IMR-90 (cell line): ENCODE measurements around the gene TTC39C. TPM values are rescaled to one million over a fixed set of nuclear protein-coding genes. Genes with fewer than 3 reads are reported as not detected.

Experiments
- ATAC-seq: fragments of 200-7000 bp; cut with Tn5 transposase; 2 replicates; pipeline ENCODE4 v1.9.1; 2020; ENCODE audit warnings: low read depth, mild to moderate bottlenecking, moderate library complexity
- BruUV-seq: library from RNA; stranded (reverse); fragments of 400-500 nt; replicated peaks from 2 replicates; lab custom pipeline; 2021; lab: Mats Ljungman, UMichigan
- CTCF ChIA-PET: fragments of 300-600 bp; formaldehyde crosslinking; extraction: SDS; loops from one replicate; lab custom pipeline; 2021; ENCODE audit warnings: antibody characterized with exemption; lab: Yijun Ruan, JAX
- POLR2A ChIA-PET: fragments of 300-600 bp; sonication (Branson Sonifier 250); formaldehyde crosslinking; loops from one replicate; lab custom pipeline; 2022; ENCODE audit warnings: antibody characterized with exemption; ENCODE audit not compliant: unreplicated experiment; lab: Charles Lee
- DNase-seq: peaks from one replicate; pipeline ENCODE4 v3.0.0; 2013
- H2AFZ ChIP-seq: replicated peaks from 2 replicates; pipeline ENCODE3; 2013; ENCODE audit warnings: low read length, mild to moderate bottlenecking; ENCODE audit not compliant: poor library complexity
- H2AK5ac ChIP-seq: 2 replicates; pipeline ENCODE4 v1.6.1; 2013; ENCODE audit warnings: low read depth, low read length, inconsistent platforms
- H2AK9ac ChIP-seq: replicated peaks from 2 replicates; pipeline ENCODE3; 2013; ENCODE audit warnings: mild to moderate bottlenecking, low read depth, low read length, moderate library complexity; ENCODE audit not compliant: poor library complexity
- H2BK120ac ChIP-seq: 2 replicates; pipeline ENCODE4 v1.6.1; 2013; ENCODE audit warnings: low read depth, low read length, inconsistent platforms
- H2BK15ac ChIP-seq: 3 replicates; pipeline ENCODE4 v1.6.1; 2013; ENCODE audit warnings: low read depth, low read length, inconsistent platforms
- H2BK20ac ChIP-seq: 2 replicates; pipeline ENCODE4 v1.6.1; 2013; ENCODE audit warnings: low read depth, mild to moderate bottlenecking, inconsistent platforms, low read length, moderate library complexity
- H2BK5ac ChIP-seq: 2 replicates; pipeline ENCODE4 v1.6.1; 2013; ENCODE audit warnings: mild to moderate bottlenecking, low read depth, low read length, inconsistent platforms; ENCODE audit not compliant: poor library complexity, severe bottlenecking
- H3K14ac ChIP-seq: replicated peaks from 2 replicates; pipeline ENCODE4 v1.6.1; 2013; ENCODE audit warnings: low read depth, low read length, inconsistent platforms
- H3K18ac ChIP-seq: 2 replicates; pipeline ENCODE4 v1.6.1; 2013; ENCODE audit warnings: low read depth, low read length, control low read depth
- H3K23ac ChIP-seq: 2 replicates; pipeline ENCODE4 v1.6.1; 2013; ENCODE audit warnings: low read depth, low read length, inconsistent platforms
- H3K27ac ChIP-seq: 2 replicates; pipeline ENCODE4 v1.5.1; 2013; ENCODE audit warnings: mild to moderate bottlenecking, control low read depth, low read length; ENCODE audit not compliant: insufficient read depth
- H3K27me3 ChIP-seq: 2 replicates; pipeline ENCODE4 v1.6.1; 2013; ENCODE audit warnings: low read length; ENCODE audit not compliant: control insufficient read depth, insufficient read depth
- H3K36me3 ChIP-seq: 2 replicates; pipeline ENCODE4 v1.6.1; 2013; ENCODE audit warnings: low read length, mixed read lengths; ENCODE audit not compliant: control insufficient read depth, insufficient read depth
- H3K4ac ChIP-seq: 2 replicates; pipeline ENCODE4 v1.6.1; 2013; ENCODE audit warnings: low read depth, low read length, inconsistent platforms
- H3K4me1 ChIP-seq: 2 replicates; pipeline ENCODE4 v1.6.1; 2013; ENCODE audit warnings: low read length, mixed read lengths; ENCODE audit not compliant: control insufficient read depth, insufficient read depth
- H3K4me2 ChIP-seq: 2 replicates; pipeline ENCODE4 v1.6.1; 2013; ENCODE audit warnings: low read depth, mild to moderate bottlenecking, control low read depth, low read length, moderate library complexity
- H3K4me3 ChIP-seq: 2 replicates; pipeline ENCODE4 v1.5.1; 2013; ENCODE audit warnings: low read depth, mild to moderate bottlenecking, control low read depth, low read length, moderate library complexity; ENCODE audit not compliant: insufficient read depth
- H3K56ac ChIP-seq: 2 replicates; pipeline ENCODE4 v1.6.1; 2013; ENCODE audit warnings: low read length, inconsistent platforms; ENCODE audit not compliant: insufficient read depth; ENCODE audit errors: extremely low read depth
- H3K79me1 ChIP-seq, 2 experiments: 2 replicates each; pipeline ENCODE4 v1.6.1; 2013; ENCODE audit warnings: low read length in 2 of 2, inconsistent platforms in 1 of 2, low read depth in 1 of 2
- H3K9ac ChIP-seq: 2 replicates; pipeline ENCODE4 v1.6.1; 2013; ENCODE audit warnings: low read depth, low read length, control low read depth
- H3K9me1 ChIP-seq: 2 replicates; pipeline ENCODE4 v1.6.1; 2013; ENCODE audit warnings: low read length, inconsistent platforms; ENCODE audit not compliant: insufficient read depth
- H3K9me3 ChIP-seq: 2 replicates; pipeline ENCODE4 v1.6.1; 2013; ENCODE audit warnings: low read length; ENCODE audit not compliant: control insufficient read depth, insufficient read depth
- H4K20me1 ChIP-seq: 2 replicates; pipeline ENCODE4 v1.6.1; 2013; ENCODE audit warnings: low read length, inconsistent platforms; ENCODE audit not compliant: insufficient read depth
- H4K5ac ChIP-seq: 2 replicates; pipeline ENCODE4 v1.6.1; 2013; ENCODE audit warnings: mild to moderate bottlenecking, low read depth, low read length, control low read depth
- H4K8ac ChIP-seq, 2 experiments: 2 replicates each; pipeline ENCODE4 v1.6.1; 2013; ENCODE audit warnings: low read depth in 2 of 2, low read length in 2 of 2, control low read depth in 1 of 2, inconsistent platforms in 1 of 2
- H4K91ac ChIP-seq: 2 replicates; pipeline ENCODE4 v1.6.1; 2013; ENCODE audit warnings: low read depth, low read length, inconsistent platforms; ENCODE audit not compliant: insufficient read depth
- BHLHE40 ChIP-seq: fragments of 150-350 bp; IDR thresholded peaks from 2 replicates; pipeline ENCODE4 v1.6.1; 2016; ENCODE audit warnings: mild to moderate bottlenecking, low read depth, low read length
- CEBPB ChIP-seq: IDR thresholded peaks from 2 replicates; pipeline ENCODE4 v1.6.1; 2012; ENCODE audit warnings: low read depth, low read length, improper control_type of control experiment
- CHD1 ChIP-seq: IDR thresholded peaks from 2 replicates; pipeline ENCODE4 v1.6.1; 2012; ENCODE audit warnings: low read depth, low read length, improper control_type of control experiment
- FOS ChIP-seq: fragments of 150-350 bp; IDR thresholded peaks from 2 replicates; pipeline ENCODE4 v1.6.1; 2016; ENCODE audit warnings: low read depth, low read length
- MXI1 ChIP-seq: IDR thresholded peaks from 2 replicates; pipeline ENCODE4 v1.6.1; 2012; ENCODE audit warnings: low read depth, mild to moderate bottlenecking, low read length, moderate library complexity, borderline replicate concordance
- NFE2L2 ChIP-seq: fragments of 150-350 bp; IDR thresholded peaks from 2 replicates; pipeline ENCODE4 v1.6.1; 2016; ENCODE audit warnings: low read depth, mild to moderate bottlenecking, low read length
- RAD21 ChIP-seq: IDR thresholded peaks from 2 replicates; pipeline ENCODE4 v1.6.1; 2012; ENCODE audit warnings: low read length, improper control_type of control experiment
- RCOR1 ChIP-seq: IDR thresholded peaks from 2 replicates; pipeline ENCODE4 v1.6.1; 2012; ENCODE audit warnings: mild to moderate bottlenecking, low read length, improper control_type of control experiment; ENCODE audit not compliant: insufficient replicate concordance
- RFX5 ChIP-seq: IDR thresholded peaks from 2 replicates; pipeline ENCODE4 v1.8.0; 2012; ENCODE audit warnings: low read depth, mild to moderate bottlenecking, low read length, moderate library complexity
- dilution Hi-C: fragments of 300-500 bp; cut with HindIII; formaldehyde crosslinking; loops from one replicate; pipeline ENCODE4 v1.14.3; 2018; ENCODE audit warnings: low sequenced_read_pairs; ENCODE audit not compliant: unreplicated experiment
- in situ Hi-C: fragments of 300-500 bp; cut with MboI; formaldehyde crosslinking; loops from 3 replicates; pipeline ENCODE4 v1.14.3; 2019; ENCODE audit warnings: low sequenced_read_pairs, inconsistent platforms, mixed read lengths
- intact Hi-C: fragments of 100-400 bp; cut with micrococcal nuclease; formaldehyde crosslinking; loops from 2 replicates; pipeline ENCODE4 v1.10.0; 2022
- polyA plus RNA-seq, 3 experiments: library from polyadenylated mRNA; depleted of rRNA; stranded (reverse); fragments of >200 nt; gene quantifications; 2 replicates each; pipeline ENCODE4 v1.2.3, GENCODE V29; 2012; ENCODE audit warnings: low replicate concordance in 1 of 3
- total RNA-seq: library from RNA; depleted of rRNA; stranded (reverse); fragments of >200 nt; gene quantifications from 2 replicates; pipeline ENCODE4 v1.2.3, GENCODE V29; 2012
- TF ChIP-seq, protein P1 (sequence below): fragments of 150-350 bp; IDR thresholded peaks from 2 replicates; pipeline ENCODE4 v1.6.1; 2017; ENCODE audit warnings: mild to moderate bottlenecking, antibody characterized with exemption, low read length, low read depth
- TF ChIP-seq, protein P2 (sequence below): fragments of 150-350 bp; IDR thresholded peaks from 2 replicates; pipeline ENCODE4 v1.6.1; 2016; ENCODE audit warnings: low read depth, mild to moderate bottlenecking, low read length, moderate library complexity, borderline replicate concordance
- TF ChIP-seq, protein P3 (sequence below): conservative IDR thresholded peaks from 2 replicates; pipeline ENCODE4 v1.5.1; 2012; ENCODE audit warnings: mild to moderate bottlenecking, low read depth, low read length, improper control_type of control experiment

TTC39C gene
- total and polyA plus RNA-seq, 2 of the 4 experiments (the other 2 are of a cell fraction) = 8.0 to 20.8 TPM

DNA sequence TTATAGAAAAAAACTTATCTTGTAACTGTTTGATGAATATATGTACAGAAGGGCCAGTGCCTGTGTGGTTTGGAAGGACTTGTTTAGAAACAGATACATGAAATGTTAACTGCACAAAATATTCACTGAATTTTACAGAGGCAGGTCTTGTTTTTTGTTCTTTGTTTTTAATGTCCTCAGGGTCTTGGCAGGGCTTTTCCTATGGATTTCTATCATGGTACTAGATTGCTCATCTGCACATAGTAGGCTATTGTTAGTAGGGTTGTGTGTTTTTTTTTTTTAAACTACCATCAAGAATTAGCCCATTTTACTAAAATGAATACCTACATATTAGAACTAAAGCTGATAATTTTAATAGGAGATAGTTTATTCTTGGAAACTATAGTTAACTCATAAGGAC, 127.8 kb downstream of the TTC39C start:
- Histone ChIP-seq H3K4me2 (no peak overlapping the region), H3K56ac (no peak overlapping the region), H3K27me3 (no peaks in the 10 kb centered on the region), H2BK15ac (no peak overlapping the region), H3K27ac (no peak overlapping the region), H3K79me1 (peaks cover 0 to 6% of the 10 kb centered on the region in 2 experiments; a peak in 1 of 4 replicates), H3K36me3 (no peaks in the 10 kb centered on the region), H4K8ac (no peak overlapping the region), H4K5ac (no peak overlapping the region), H3K23ac (no peak overlapping the region), H3K4me1 (no peaks in the 10 kb centered on the region; the same call in 1 of the 2 replicates), H2AFZ (no peak overlapping the region), H3K9ac (no peak overlapping the region), H2BK20ac (no peak overlapping the region), H3K18ac (no peak overlapping the region), H3K4me3 (no peak overlapping the region), H3K14ac (no peak overlapping the region), H2AK5ac (no peak overlapping the region), H4K91ac (no peak overlapping the region), H2AK9ac (no peak overlapping the region), H3K9me3 (no peaks in the 10 kb centered on the region), H4K20me1 (no peaks in the 10 kb centered on the region), H3K4ac (no peak overlapping the region), H2BK5ac (no peak overlapping the region), H3K9me1 (0 out of 2 replicates have a peak, but pooled peaks cover 4% of the 10 kb centered on the region), H2BK120ac (no peak overlapping the region)
- dilution Hi-C loops = no loop called here
- no peak for ATAC-seq
- in situ Hi-C loops = no loop called here
- intact Hi-C loops = no loop called here
- BruUV-seq = no TSS peak
- no peak for DNase-seq
- CTCF ChIA-PET = no interaction called here
- POLR2A ChIA-PET = no interaction called here
- TF ChIP-seq RCOR1 = no peak
- TF ChIP-seq, protein P1, sequence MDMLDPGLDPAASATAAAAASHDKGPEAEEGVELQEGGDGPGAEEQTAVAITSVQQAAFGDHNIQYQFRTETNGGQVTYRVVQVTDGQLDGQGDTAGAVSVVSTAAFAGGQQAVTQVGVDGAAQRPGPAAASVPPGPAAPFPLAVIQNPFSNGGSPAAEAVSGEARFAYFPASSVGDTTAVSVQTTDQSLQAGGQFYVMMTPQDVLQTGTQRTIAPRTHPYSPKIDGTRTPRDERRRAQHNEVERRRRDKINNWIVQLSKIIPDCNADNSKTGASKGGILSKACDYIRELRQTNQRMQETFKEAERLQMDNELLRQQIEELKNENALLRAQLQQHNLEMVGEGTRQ = no peak
- TF ChIP-seq, protein P2, sequence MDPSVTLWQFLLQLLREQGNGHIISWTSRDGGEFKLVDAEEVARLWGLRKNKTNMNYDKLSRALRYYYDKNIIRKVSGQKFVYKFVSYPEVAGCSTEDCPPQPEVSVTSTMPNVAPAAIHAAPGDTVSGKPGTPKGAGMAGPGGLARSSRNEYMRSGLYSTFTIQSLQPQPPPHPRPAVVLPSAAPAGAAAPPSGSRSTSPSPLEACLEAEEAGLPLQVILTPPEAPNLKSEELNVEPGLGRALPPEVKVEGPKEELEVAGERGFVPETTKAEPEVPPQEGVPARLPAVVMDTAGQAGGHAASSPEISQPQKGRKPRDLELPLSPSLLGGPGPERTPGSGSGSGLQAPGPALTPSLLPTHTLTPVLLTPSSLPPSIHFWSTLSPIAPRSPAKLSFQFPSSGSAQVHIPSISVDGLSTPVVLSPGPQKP = no peak
- TF ChIP-seq MXI1 = no peak
- TF ChIP-seq, protein P3, sequence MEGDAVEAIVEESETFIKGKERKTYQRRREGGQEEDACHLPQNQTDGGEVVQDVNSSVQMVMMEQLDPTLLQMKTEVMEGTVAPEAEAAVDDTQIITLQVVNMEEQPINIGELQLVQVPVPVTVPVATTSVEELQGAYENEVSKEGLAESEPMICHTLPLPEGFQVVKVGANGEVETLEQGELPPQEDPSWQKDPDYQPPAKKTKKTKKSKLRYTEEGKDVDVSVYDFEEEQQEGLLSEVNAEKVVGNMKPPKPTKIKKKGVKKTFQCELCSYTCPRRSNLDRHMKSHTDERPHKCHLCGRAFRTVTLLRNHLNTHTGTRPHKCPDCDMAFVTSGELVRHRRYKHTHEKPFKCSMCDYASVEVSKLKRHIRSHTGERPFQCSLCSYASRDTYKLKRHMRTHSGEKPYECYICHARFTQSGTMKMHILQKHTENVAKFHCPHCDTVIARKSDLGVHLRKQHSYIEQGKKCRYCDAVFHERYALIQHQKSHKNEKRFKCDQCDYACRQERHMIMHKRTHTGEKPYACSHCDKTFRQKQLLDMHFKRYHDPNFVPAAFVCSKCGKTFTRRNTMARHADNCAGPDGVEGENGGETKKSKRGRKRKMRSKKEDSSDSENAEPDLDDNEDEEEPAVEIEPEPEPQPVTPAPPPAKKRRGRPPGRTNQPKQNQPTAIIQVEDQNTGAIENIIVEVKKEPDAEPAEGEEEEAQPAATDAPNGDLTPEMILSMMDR = no peak
- no peak for TF ChIP-seq BHLHE40
- no peak for TF ChIP-seq RFX5
- no peak for TF ChIP-seq CHD1
- TF ChIP-seq CEBPB = no peak
- TF ChIP-seq RAD21 = no peak
- TF ChIP-seq NFE2L2 = no peak
- TF ChIP-seq FOS = no peak
